ENCODE data around the gene MTFR1L.
A peak's percentile ranks its signal among the peaks of the same experiment; 100 is the strongest.
"Not testable (repeated sequence)": the region's sequence is repeated elsewhere in the genome, so short reads cannot be mapped to it uniquely, and the experiment has no call there.

Gene MTFR1L

DNA sequence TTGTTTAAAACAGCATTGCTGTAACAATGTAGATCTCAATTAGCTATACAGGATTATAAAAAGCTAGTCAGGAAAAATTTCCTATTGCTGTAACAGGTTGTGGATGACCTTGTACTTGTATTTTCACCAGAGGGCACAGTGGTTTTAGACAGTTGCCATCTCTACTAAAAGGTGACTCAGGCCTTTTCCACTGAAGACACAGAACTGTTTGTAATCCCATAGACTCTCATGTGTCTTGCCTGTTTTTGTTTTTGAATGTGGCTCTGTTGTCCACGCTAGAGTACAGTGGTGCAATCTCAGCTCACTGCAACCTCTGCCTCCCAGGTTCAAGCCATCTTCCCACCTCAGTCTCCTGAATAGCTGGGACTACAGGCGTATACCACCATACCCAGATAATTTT is 5.9 kb downstream of the MTFR1L start:
- DNase-seq (ENCODE audit: low read depth in 2 of 2): no peak

GRCh38 chr1:25826571-25826970 is 6.8 kb downstream of the MTFR1L start:
- DNase-seq (ENCODE audit: low read depth in 2 of 2): no peak

DNA sequence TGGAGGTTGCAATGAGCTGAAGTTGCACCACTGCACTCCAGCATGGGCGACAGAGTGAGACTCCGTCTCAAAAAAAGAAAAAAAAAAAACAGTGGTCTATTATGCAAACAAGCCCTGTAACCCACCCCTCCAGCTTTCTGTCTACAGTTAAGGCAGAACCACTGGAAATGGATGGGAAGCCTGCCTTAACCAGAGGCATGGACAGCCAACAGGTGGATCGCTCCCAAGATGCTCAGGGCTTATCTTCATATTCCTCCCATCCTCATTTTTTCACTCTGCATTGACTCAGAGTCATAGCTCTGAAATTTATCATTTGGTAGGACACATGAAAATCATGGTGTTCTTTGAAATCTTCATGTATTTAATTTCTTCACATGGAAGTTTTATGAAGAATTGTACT is 8.7 kb downstream of the MTFR1L start:
- DNase-seq (ENCODE audit: low read depth in 2 of 2): no peak

GRCh38 chr1:25829046-25829445 is 9.3 kb downstream of the MTFR1L start:
- no peak for DNase-seq (ENCODE audit: low read depth in 2 of 2)

GRCh38 chr1:25831569-25832196 is 11.9 kb downstream of the MTFR1L start:
- no peak for DNase-seq (ENCODE audit: low read depth in 2 of 2)

- no peak for DNase-seq (ENCODE audit: low read depth in 2 of 2)
Measured at GRCh38 chr1:25832336-25833037, 12.7 kb downstream of the MTFR1L start.

DNA sequence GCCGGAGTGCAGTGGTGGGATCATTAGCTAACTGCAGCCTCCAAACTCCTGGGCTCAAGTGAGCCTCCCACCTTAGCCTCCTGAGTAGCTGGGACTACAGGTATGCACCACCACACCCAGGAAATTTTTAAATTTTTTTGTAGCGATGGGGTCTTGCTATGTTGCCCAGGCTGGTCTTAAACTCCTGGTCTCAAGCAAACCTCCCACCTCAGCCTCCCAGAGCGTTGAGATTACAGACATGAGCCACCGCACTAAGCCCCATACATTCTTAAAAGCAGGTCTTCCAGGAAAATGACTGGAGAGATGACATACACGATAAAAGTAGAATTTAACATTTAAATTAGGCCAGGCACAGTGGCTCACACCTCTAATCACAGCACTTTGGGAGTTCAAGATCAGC is 13.4 kb downstream of the MTFR1L start:
- DNase-seq (ENCODE audit: low read depth in 2 of 2): no peak

DNA sequence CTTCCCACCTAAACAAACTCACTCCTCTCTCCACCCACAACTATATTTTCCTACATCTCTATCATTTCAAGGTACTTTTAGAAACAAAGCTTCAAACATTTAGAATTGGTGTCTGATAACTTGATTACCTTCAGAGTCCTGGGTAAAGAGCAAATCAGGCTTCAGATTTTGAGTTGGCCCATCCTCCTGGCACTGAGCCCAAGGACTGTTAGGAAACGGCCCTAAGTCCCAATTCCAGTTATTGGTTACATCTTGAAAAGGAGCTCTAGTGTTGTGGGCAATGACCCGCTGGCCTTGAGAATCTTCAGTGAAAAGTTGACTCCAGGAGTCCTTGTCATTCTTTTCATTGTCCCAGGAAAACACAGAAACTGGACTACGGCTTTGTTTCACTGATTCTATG is 15.1 kb downstream of the MTFR1L start:
- no peak for DNase-seq (ENCODE audit: low read depth in 2 of 2)

- DNase-seq (ENCODE audit: low read depth in 2 of 2): no peak
Measured at GRCh38 chr1:25836695-25837094, 16.9 kb downstream of the MTFR1L start.

GRCh38 chr1:25837262-25837875 is 17.6 kb downstream of the MTFR1L start:
- no peak for DNase-seq (ENCODE audit: low read depth in 2 of 2)

- not testable (repeated sequence) for DNase-seq (ENCODE audit: low read depth in 2 of 2)
Measured at GRCh38 chr1:25839808-25840207, 20.1 kb downstream of the MTFR1L start.

GRCh38 chr1:25843483-25843882 is 23.7 kb downstream of the MTFR1L start:
- DNase-seq (ENCODE audit: low read depth in 2 of 2): no peak

GRCh38 chr1:25844536-25845337 is 25.0 kb downstream of the MTFR1L start:
- no peak for DNase-seq (ENCODE audit: low read depth in 2 of 2)

DNA sequence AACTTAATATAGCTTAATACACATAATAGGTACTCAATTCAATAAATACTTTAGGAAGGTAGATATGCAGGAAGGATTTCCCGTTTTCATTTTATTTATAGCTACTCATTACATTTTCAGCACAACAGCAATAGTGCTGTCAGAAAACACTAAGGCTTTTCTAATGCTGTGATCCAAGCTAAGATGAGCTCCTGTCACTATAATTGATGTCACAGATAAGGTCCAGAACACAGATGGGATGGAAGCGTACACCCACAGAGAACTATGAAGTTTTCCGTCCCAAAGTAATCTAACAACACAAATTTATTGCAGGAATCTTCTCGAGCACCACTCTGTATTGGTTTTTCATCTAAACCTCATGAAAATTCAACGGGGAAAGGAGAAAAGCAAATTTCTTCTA is 25.9 kb downstream of the MTFR1L start:
- no peak for DNase-seq (ENCODE audit: low read depth in 2 of 2)

GRCh38 chr1:25847929-25848328 is 28.2 kb downstream of the MTFR1L start:
- no peak for DNase-seq (ENCODE audit: low read depth in 2 of 2)

DNA sequence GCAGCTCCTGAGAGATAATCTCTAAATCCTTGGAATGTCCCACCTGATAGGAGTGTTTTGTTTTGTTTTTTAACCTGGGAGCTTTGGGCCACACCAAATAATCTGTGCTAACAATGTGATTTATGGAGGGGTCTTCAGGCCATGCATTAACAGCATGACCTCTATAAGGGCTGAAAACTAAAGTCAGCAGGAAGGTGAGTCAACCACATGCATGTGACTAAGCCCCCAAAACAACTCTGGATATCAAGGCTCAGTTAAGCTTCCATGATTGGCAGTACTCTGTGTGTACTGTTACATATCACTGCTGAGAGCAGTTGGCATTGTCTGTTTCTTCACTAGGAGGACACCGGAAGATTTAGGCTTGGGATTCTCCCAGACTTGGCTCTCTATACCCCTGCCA is 28.8 kb downstream of the MTFR1L start:
- no peak for DNase-seq (ENCODE audit: low read depth in 2 of 2)

DNA sequence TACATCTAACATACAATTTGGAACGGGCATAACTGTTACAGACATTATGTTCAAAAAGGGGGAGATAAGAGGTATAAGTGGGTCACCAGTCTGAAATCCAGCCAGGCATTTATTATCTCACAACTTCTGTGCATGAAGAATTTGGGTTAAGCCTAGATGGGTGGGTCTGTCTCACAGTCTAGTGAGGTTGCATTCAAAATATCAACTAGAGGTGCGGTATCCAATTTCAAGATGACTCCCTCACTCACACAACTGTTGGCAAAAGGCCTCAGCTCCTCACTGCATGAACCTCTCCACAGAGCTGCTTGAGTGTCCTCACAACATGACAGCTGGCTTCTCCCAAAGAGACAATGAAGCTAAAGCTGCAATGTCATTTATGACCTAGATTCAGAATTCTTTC is 34.8 kb downstream of the MTFR1L start:
- DNase-seq (ENCODE audit: low read depth in 2 of 2): no peak

DNA sequence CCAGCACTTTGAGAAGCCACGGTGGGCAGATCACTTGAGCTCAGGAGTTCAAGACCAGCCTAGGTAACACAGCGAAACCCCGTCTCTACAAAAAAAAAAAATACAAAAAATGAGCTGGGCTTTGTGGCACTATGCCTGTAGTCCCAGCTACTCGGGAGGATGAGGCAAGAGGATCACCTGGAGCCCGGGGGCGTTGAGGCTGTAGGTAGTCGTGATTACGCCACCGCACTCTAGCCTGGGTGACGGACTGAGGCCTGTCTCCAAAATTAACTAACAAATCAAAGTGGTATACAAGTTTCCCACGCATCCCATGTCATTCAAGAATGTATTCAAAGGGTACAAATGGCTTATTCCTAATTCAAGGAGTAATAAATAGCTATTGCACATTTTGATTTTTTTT is 37.1 kb downstream of the MTFR1L start:
- DNase-seq (ENCODE audit: low read depth in 2 of 2): no peak

- no peak for DNase-seq (ENCODE audit: low read depth in 2 of 2)
Measured at GRCh38 chr1:25858494-25858893, 38.7 kb downstream of the MTFR1L start.

GRCh38 chr1:25858906-25859789 is 39.4 kb downstream of the MTFR1L start, which contains the start of gene AUNIP:
TSS of gene AUNIP (minus strand) at chr1:25859457. CDS start at chr1:25859357, 100 bp downstream.
- DNase-seq (ENCODE audit: low read depth in 2 of 2): peak; percentile 64 to 84

All from stimulated activated CD8-positive, alpha-beta memory T cell treated with anti-CD3 and anti-CD28 coated beads, Interleukin-2, amount 100 ng/mL, for 1 hour (primary cell).